Mesenchymal stem cell (in vitro differentiated cells and primary cell): ENCODE data around the gene SLC30A2.

Experiments used
- DNase-seq: peaks from one replicate; pipeline ENCODE4 v3.0.0-alpha.2; 2013
- H2AFZ ChIP-seq: one replicate; pipeline ENCODE4 v1.6.1; 2013; ENCODE audit warnings: low read depth, mild to moderate bottlenecking, control low read depth, inconsistent platforms, low read length, moderate library complexity
- H2AK5ac ChIP-seq: 2 replicates; pipeline ENCODE4 v1.6.1; 2013; ENCODE audit warnings: low read length, moderate library complexity, mild to moderate bottlenecking, inconsistent platforms; ENCODE audit not compliant: severe bottlenecking
- H2BK120ac ChIP-seq: one replicate; pipeline ENCODE4 v1.6.1; 2013; ENCODE audit warnings: low read depth, mild to moderate bottlenecking, inconsistent platforms, low read length, moderate library complexity
- H2BK12ac ChIP-seq, 2 experiments: one replicate each; pipeline ENCODE4 v1.6.1; 2013; ENCODE audit warnings: inconsistent platforms in 2 of 2, low read length in 2 of 2, mild to moderate bottlenecking in 2 of 2, moderate library complexity in 2 of 2, control low read depth in 1 of 2
- H2BK15ac ChIP-seq: one replicate; pipeline ENCODE4 v1.6.1; 2013; ENCODE audit warnings: mild to moderate bottlenecking, low read depth, inconsistent platforms; ENCODE audit not compliant: poor library complexity, severe bottlenecking
- H2BK5ac ChIP-seq: 2 replicates; pipeline ENCODE4 v1.6.1; 2013; ENCODE audit warnings: low read depth, mild to moderate bottlenecking, low read length, control low read depth, inconsistent platforms; ENCODE audit not compliant: poor library complexity, severe bottlenecking
- H3K14ac ChIP-seq, 2 experiments: one replicate each; pipeline ENCODE4 v1.6.1; 2013; ENCODE audit warnings: inconsistent platforms in 2 of 2, low read length in 2 of 2, control low read depth in 1 of 2, mild to moderate bottlenecking in 1 of 2, moderate library complexity in 1 of 2
- H3K18ac ChIP-seq, 2 experiments: one replicate each; pipeline ENCODE4 v1.6.1; 2013; ENCODE audit warnings: inconsistent platforms in 2 of 2, low read length in 2 of 2, control low read depth in 1 of 2, low read depth in 1 of 2, mild to moderate bottlenecking in 1 of 2
- H3K23ac ChIP-seq, 2 experiments: one replicate each; pipeline ENCODE4 v1.6.1; 2013; ENCODE audit warnings: inconsistent platforms in 2 of 2, low read length in 2 of 2, mild to moderate bottlenecking in 2 of 2, moderate library complexity in 2 of 2, control low read depth in 1 of 2
- H3K27ac ChIP-seq: 2 replicates; pipeline ENCODE4 v1.5.1; 2013; ENCODE audit warnings: mild to moderate bottlenecking, moderate library complexity, low read length, control low read depth, inconsistent platforms; ENCODE audit not compliant: poor library complexity, severe bottlenecking
- H3K27me3 ChIP-seq, 2 experiments: 2 replicates each; pipeline versions ENCODE4 v1.6.1 to v1.7.0; 2013; ENCODE audit warnings: low read length in 2 of 2, mild to moderate bottlenecking in 2 of 2, moderate library complexity in 2 of 2, control low read depth in 1 of 2, inconsistent platforms in 1 of 2; ENCODE audit not compliant: control insufficient read depth in 1 of 2, insufficient read depth in 1 of 2
- H3K36me3 ChIP-seq, 2 experiments: 2 replicates each; pipeline versions ENCODE4 v1.6.1 to v1.7.0; 2013; ENCODE audit warnings: low read length in 2 of 2, control low read depth in 1 of 2, inconsistent platforms in 1 of 2, low read depth in 1 of 2, mild to moderate bottlenecking in 1 of 2; ENCODE audit not compliant: insufficient read depth in 2 of 2, control insufficient read depth in 1 of 2
- H3K4ac ChIP-seq, 2 experiments: one replicate each; pipeline ENCODE4 v1.6.1; 2013; ENCODE audit warnings: inconsistent platforms in 2 of 2, low read length in 2 of 2, mild to moderate bottlenecking in 2 of 2, moderate library complexity in 2 of 2, control low read depth in 1 of 2, low read depth in 1 of 2
- H3K4me1 ChIP-seq: 2 replicates; pipeline ENCODE4 v1.6.1; 2013; ENCODE audit warnings: low read depth, low read length, control low read depth; ENCODE audit not compliant: control insufficient read depth, insufficient read depth
- H3K4me2 ChIP-seq: 2 replicates; pipeline ENCODE4 v1.6.1; 2013; ENCODE audit warnings: low read length, mild to moderate bottlenecking, inconsistent platforms; ENCODE audit not compliant: poor library complexity, severe bottlenecking
- H3K4me3 ChIP-seq, 2 experiments: 2 replicates each; pipeline versions ENCODE4 v1.5.1 to v1.7.0; 2013; ENCODE audit warnings: low read length in 2 of 2, mild to moderate bottlenecking in 2 of 2, control low read depth in 1 of 2, low read depth in 1 of 2; ENCODE audit not compliant: insufficient read depth in 1 of 2
- H3K79me1 ChIP-seq: replicated peaks from 2 replicates; pipeline ENCODE4 v1.6.1; 2013; ENCODE audit warnings: mild to moderate bottlenecking, control low read depth, low read length, inconsistent platforms; ENCODE audit not compliant: poor library complexity, severe bottlenecking
- H3K9ac ChIP-seq: 2 replicates; pipeline ENCODE4 v1.7.0; 2013; ENCODE audit warnings: mild to moderate bottlenecking, low read length, moderate library complexity
- H3K9me3 ChIP-seq: 2 replicates; pipeline ENCODE4 v1.7.0; 2013; ENCODE audit warnings: mild to moderate bottlenecking, low read length; ENCODE audit not compliant: control insufficient read depth
- H4K8ac ChIP-seq: one replicate; pipeline ENCODE4 v1.6.1; 2013; ENCODE audit warnings: inconsistent platforms, mild to moderate bottlenecking, low read length, moderate library complexity
- H4K91ac ChIP-seq: one replicate; pipeline ENCODE4 v1.6.1; 2013; ENCODE audit warnings: mild to moderate bottlenecking, low read length, inconsistent platforms
- WGBS: methylation state at CpG from one replicate; pipeline ENCODE4 v1.1.7; 2013; ENCODE audit warnings: mixed read lengths; 5-methylcytosine and 5-hydroxymethylcytosine counted together

The SLC30A2 gene

DNA sequence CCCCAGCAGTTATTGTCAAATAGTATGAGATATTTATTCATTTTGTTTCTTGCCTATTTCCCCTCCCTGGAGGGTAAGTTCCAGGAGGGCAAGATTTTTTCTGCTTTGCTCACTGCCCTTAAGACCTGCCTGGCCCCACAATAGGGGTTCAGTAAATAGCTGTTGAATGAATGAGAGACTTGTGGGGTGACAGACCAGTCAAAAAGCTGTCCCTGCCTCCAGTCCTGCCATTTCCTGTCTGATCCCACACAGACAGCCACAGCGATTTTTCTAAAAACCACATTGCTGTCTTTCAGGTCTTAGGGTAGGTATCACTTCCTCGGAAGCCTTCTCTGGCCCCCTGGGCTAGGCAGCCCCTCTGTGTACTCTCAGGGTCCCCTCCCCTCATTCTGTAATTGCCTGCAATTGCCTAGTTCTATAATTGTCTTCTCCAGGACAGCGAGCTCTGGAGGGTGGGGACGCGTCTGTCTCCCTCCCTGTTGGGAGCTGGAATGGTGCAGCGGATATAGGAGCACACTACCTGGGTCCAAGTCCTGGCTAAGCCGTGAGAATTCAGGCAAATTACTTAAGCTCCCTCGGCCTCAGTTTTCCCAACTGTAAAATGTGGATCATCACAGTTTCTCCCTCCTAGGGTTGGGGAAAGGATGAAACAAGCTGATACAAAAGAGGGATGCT is 26.1 kb downstream of the SLC30A2 start:
- Histone ChIP-seq H4K91ac (no peak overlapping the region), H3K9me3 (no peaks in the 10 kb centered on the region), H3K4me2 (no peak overlapping the region), H2BK12ac (no peak overlapping the region), H3K36me3 (no peaks in the 10 kb centered on the region), H2BK120ac (peak overlapping the region; percentile 27), H3K4me1 (peaks cover 56% of the 10 kb centered on the region), H3K9ac (peak overlapping the region; percentile 34), H2BK15ac (no peak overlapping the region), H3K4ac (no peak overlapping the region), H3K79me1 (peaks cover 6% of the 10 kb centered on the region), H3K4me3 (no peak overlapping the region), H3K27me3 (peaks cover 0 to 10% of the 10 kb centered on the region in 2 experiments), H2BK5ac (no peak overlapping the region), H2AFZ (no peak overlapping the region), H3K14ac (no peak overlapping the region), H3K27ac (peak overlapping the region; percentile 24), H3K23ac (no peak overlapping the region), H2AK5ac (no peak overlapping the region), H3K18ac (peak overlapping the region in 1 of 2 experiments; percentile 4), H4K8ac (peak overlapping the region; percentile 29)
- 58% methylated on average over 6 of the region's 8 CpGs for WGBS
- no peak for DNase-seq

DNA sequence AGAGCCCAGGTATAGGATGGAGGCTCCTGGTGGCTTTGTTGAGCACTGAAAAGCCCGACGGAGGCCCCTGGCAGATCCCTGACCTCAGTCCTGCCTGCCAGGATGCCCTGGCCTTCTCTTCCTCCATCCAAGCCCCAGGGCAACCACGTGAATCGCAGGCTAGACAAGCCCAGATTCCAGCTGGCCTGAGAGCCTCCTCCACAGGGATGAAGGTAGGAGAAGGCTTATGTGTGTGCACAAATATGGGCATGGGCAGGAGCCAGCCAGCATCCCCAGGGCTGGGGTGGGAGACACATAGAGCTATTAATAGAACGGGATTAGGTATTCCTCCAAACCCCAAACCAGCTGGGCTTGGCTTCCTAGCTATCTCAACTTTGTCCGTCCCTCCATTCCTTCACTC is 28.3 kb downstream of the SLC30A2 start:
- H3K4me3 ChIP-seq: no peak overlapping the region
- peaks cover 0 to 12% of the 10 kb centered on the region in 2 experiments for H3K27me3 ChIP-seq
- H4K91ac ChIP-seq: no peak overlapping the region
- H2BK120ac ChIP-seq: no peak overlapping the region
- no peak overlapping the region for H2AK5ac ChIP-seq
- no peaks in the 10 kb centered on the region for H3K36me3 ChIP-seq
- no peak overlapping the region for H3K18ac ChIP-seq
- no peak overlapping the region for H3K14ac ChIP-seq
- no peak overlapping the region for H2AFZ ChIP-seq
- no peak overlapping the region for H3K23ac ChIP-seq
- H3K9ac ChIP-seq: no peak overlapping the region
- H3K79me1 ChIP-seq: peaks cover 2% of the 10 kb centered on the region
- H3K4ac ChIP-seq: no peak overlapping the region
- H3K4me1 ChIP-seq: peaks cover 49% of the 10 kb centered on the region
- no peak overlapping the region for H4K8ac ChIP-seq
- H3K9me3 ChIP-seq: no peaks in the 10 kb centered on the region
- no peak overlapping the region for H2BK5ac ChIP-seq
- no peak for DNase-seq
- H2BK12ac ChIP-seq: no peak overlapping the region
- no peak overlapping the region for H2BK15ac ChIP-seq
- 69% methylated on average over 4 of the region's 6 CpGs for WGBS
- H3K4me2 ChIP-seq: no peak overlapping the region
- H3K27ac ChIP-seq: no peak overlapping the region

DNA sequence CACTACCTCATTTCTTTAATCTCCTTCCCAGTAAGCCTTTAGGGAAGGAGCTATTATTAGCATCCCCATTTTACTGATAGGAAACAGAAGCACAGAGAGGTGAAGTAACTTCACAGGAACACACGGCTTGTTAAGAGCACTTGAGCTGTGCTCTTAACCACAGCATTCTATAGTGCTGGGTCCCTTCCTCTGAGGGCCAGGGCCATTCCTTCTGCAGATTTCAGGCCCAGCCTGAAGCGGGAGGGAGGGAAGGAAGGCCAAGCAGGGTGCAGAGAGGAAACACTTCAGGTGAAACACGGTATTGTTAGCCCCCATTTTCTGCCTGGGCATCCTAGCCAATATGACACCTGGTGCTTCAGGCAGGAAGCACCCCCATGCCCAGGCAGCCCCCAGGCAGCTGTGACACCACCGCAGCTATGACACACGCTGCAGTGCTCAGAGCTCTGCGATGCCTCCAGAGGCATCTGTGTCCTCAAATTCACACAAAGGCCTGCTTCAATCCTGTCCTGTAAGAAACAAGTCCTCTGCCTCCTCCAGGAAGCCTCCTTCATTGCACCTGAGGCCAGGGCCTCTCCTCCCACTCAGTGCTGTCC is 28.9 kb downstream of the SLC30A2 start:
- Histone ChIP-seq H3K27ac (no peak overlapping the region), H2BK12ac (peak overlapping the region in 1 of 2 experiments; percentile 11), H3K36me3 (no peaks in the 10 kb centered on the region), H4K91ac (no peak overlapping the region), H3K9me3 (no peaks in the 10 kb centered on the region), H3K18ac (no peak overlapping the region), H3K79me1 (no peaks in the 10 kb centered on the region), H3K9ac (no peak overlapping the region), H4K8ac (peak overlapping the region; percentile 19), H3K23ac (no peak overlapping the region), H2BK5ac (no peak overlapping the region), H2BK120ac (no peak overlapping the region), H3K4me2 (no peak overlapping the region), H3K4me3 (no peak overlapping the region), H3K4ac (no peak overlapping the region), H2BK15ac (no peak overlapping the region), H3K14ac (no peak overlapping the region), H2AFZ (no peak overlapping the region), H3K27me3 (peaks cover 0 to 12% of the 10 kb centered on the region in 2 experiments), H3K4me1 (peaks cover 43% of the 10 kb centered on the region), H2AK5ac (no peak overlapping the region)
- DNase-seq: peak; percentile 58
- 79% methylated on average over 6 of the region's 6 CpGs for WGBS

DNA sequence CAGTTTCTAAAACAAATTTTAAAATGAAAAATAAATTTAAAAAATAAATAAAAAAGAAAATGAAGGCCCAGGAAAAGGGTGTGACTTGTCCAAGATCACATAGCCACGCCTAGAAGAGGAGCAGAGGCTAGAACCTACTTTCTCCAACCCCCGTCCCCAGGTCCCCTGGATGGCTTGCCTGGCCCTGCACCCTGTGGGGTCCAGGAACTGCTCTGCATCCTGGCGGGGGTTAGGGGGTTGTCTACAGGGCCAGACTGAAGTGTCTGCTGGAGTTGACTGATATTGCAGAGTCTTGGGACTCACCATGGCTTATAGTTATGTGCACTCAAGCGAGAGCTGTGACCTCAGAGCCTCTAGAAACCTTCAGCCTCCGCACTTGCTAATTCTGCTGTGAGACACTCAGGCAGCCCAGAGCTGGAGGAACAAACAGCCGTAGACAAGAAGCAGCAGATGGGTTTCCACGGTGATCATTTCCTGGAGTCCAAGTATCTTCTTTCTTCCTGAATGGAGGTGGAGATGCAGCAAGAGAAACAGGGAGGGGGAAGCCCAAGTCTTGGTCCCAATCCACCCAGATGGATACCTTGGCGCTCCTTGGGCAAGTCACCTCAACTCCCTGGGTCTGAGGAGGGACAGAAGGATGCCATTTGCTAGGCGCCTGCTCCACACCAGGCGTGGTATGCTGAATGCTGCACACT is 29.5 kb downstream of the SLC30A2 start:
- Histone ChIP-seq H2AK5ac (no peak overlapping the region), H3K36me3 (no peaks in the 10 kb centered on the region), H3K4ac (no peak overlapping the region), H3K23ac (no peak overlapping the region), H3K27ac (no peak overlapping the region), H4K91ac (no peak overlapping the region), H3K14ac (no peak overlapping the region), H2BK120ac (no peak overlapping the region), H4K8ac (no peak overlapping the region), H3K18ac (peak overlapping the region in 1 of 2 experiments; percentile 28), H3K4me3 (no peak overlapping the region), H3K9me3 (no peaks in the 10 kb centered on the region), H3K27me3 (peaks cover 0 to 9% of the 10 kb centered on the region in 2 experiments), H3K4me2 (no peak overlapping the region), H3K9ac (no peak overlapping the region), H3K4me1 (peaks cover 39% of the 10 kb centered on the region), H2BK12ac (no peak overlapping the region), H2AFZ (no peak overlapping the region), H3K79me1 (no peaks in the 10 kb centered on the region), H2BK5ac (no peak overlapping the region), H2BK15ac (no peak overlapping the region)
- 76% methylated on average over 10 of the region's 10 CpGs for WGBS
- DNase-seq: peak; percentile 55
